HEK293 (cell line): ENCODE data around the gene NPR2.
A peak's percentile ranks its signal among the peaks of the same experiment; 100 is the strongest.

Experiments
- ATF2 ChIP-seq: fragments of 450-650 bp; formaldehyde crosslinking; IDR thresholded peaks from 2 replicates; pipeline ENCODE4 v1.5.1; 2016; ENCODE audit warnings: missing biosample characterization, missing genetic modification characterization, low read depth
- EGR2 ChIP-seq: fragments of 450-650 bp; formaldehyde crosslinking; IDR thresholded peaks from 2 replicates; pipeline ENCODE4 v1.5.1; 2016; ENCODE audit warnings: low read depth, missing biosample characterization, missing genetic modification characterization
- GLI4 ChIP-seq: fragments of 450-650 bp; formaldehyde crosslinking; IDR thresholded peaks from 2 replicates; pipeline ENCODE4 v1.5.1; 2016; ENCODE audit warnings: missing biosample characterization, missing genetic modification characterization
- HIC1 ChIP-seq: fragments of 450-650 bp; formaldehyde crosslinking; IDR thresholded peaks from 2 replicates; pipeline ENCODE4 v1.5.1; 2016; ENCODE audit warnings: missing biosample characterization, missing genetic modification characterization
- IKZF3 ChIP-seq: fragments of 450-650 bp; IDR thresholded peaks from 2 replicates; pipeline ENCODE4 v1.5.0; 2018; ENCODE audit warnings: missing biosample characterization, mild to moderate bottlenecking, missing genetic modification characterization, moderate library complexity
- KLF17 ChIP-seq: fragments of 450-650 bp; formaldehyde crosslinking; IDR thresholded peaks from 2 replicates; pipeline ENCODE4 v1.5.1; 2016; ENCODE audit warnings: missing biosample characterization, missing genetic modification characterization
- SETDB1 ChIP-seq: IDR thresholded peaks from one replicate; pipeline ENCODE4 v1.6.1; 2017; ENCODE audit warnings: mild to moderate bottlenecking, low read length, moderate library complexity, mixed read lengths; ENCODE audit not compliant: insufficient read length
- SP2 ChIP-seq: fragments of 450-650 bp; formaldehyde crosslinking; IDR thresholded peaks from 2 replicates; pipeline ENCODE4 v1.5.1; 2016; ENCODE audit warnings: missing biosample characterization, missing genetic modification characterization
- YY2 ChIP-seq: fragments of 450-650 bp; formaldehyde crosslinking; IDR thresholded peaks from 2 replicates; pipeline ENCODE4 v1.5.1; 2016; ENCODE audit warnings: missing biosample characterization, missing genetic modification characterization
- ZBTB1 ChIP-seq: fragments of 450-650 bp; formaldehyde crosslinking; IDR thresholded peaks from 2 replicates; pipeline ENCODE4 v1.5.1; 2016; ENCODE audit warnings: missing biosample characterization, missing genetic modification characterization
- ZBTB11 ChIP-seq: fragments of 450-650 bp; formaldehyde crosslinking; conservative IDR thresholded peaks from 2 replicates; pipeline ENCODE4 v1.5.1; 2016; ENCODE audit warnings: low read depth, missing biosample characterization, missing genetic modification characterization
- ZBTB17 ChIP-seq: fragments of 450-650 bp; formaldehyde crosslinking; IDR thresholded peaks from 2 replicates; pipeline ENCODE4 v1.5.1; 2016; ENCODE audit warnings: missing biosample characterization, missing genetic modification characterization
- ZBTB26 ChIP-seq: fragments of 450-650 bp; formaldehyde crosslinking; optimal IDR thresholded peaks from 2 replicates; pipeline ENCODE3; 2016; ENCODE audit warnings: missing biosample characterization, mild to moderate bottlenecking, missing genetic modification characterization
- ZBTB8A ChIP-seq: fragments of 450-650 bp; formaldehyde crosslinking; IDR thresholded peaks from 2 replicates; pipeline ENCODE4 v1.5.1; 2016; ENCODE audit warnings: missing biosample characterization, missing genetic modification characterization
- ZNF112 ChIP-seq: fragments of 450-650 bp; formaldehyde crosslinking; IDR thresholded peaks from 2 replicates; pipeline ENCODE4 v1.5.0; 2017; ENCODE audit warnings: missing biosample characterization, missing genetic modification characterization
- ZNF140 ChIP-seq: fragments of 450-650 bp; formaldehyde crosslinking; IDR thresholded peaks from 2 replicates; pipeline ENCODE4 v1.5.1; 2016; ENCODE audit warnings: missing biosample characterization, missing genetic modification characterization
- ZNF214 ChIP-seq: fragments of 450-650 bp; formaldehyde crosslinking; IDR thresholded peaks from 2 replicates; pipeline ENCODE4 v1.5.1; 2017; ENCODE audit warnings: missing biosample characterization, mild to moderate bottlenecking, missing genetic modification characterization, borderline replicate concordance
- ZNF292 ChIP-seq: fragments of 450-650 bp; formaldehyde crosslinking; IDR thresholded peaks from 2 replicates; pipeline ENCODE4 v1.5.1; 2016; ENCODE audit warnings: low read depth, missing biosample characterization, missing genetic modification characterization, borderline replicate concordance
- ZNF366 ChIP-seq: fragments of 450-650 bp; formaldehyde crosslinking; conservative IDR thresholded peaks from 2 replicates; pipeline ENCODE4 v1.5.1; 2016; ENCODE audit warnings: missing biosample characterization, missing genetic modification characterization
- ZNF426 ChIP-seq: fragments of 450-650 bp; formaldehyde crosslinking; IDR thresholded peaks from 2 replicates; pipeline ENCODE4 v1.5.1; 2017; ENCODE audit warnings: missing biosample characterization, missing genetic modification characterization, mild to moderate bottlenecking, inconsistent platforms, moderate library complexity
- ZNF510 ChIP-seq: fragments of 450-650 bp; formaldehyde crosslinking; IDR thresholded peaks from 2 replicates; pipeline ENCODE4 v1.5.1; 2018; ENCODE audit warnings: mild to moderate bottlenecking, missing genetic modification characterization, missing biosample characterization; ENCODE audit not compliant: insufficient replicate concordance
- ZNF513 ChIP-seq: fragments of 450-650 bp; IDR thresholded peaks from 2 replicates; pipeline ENCODE4 v1.5.1; 2018; ENCODE audit warnings: missing biosample characterization, missing genetic modification characterization

NPR2 gene

GRCh38 chr9:35748858-35749514 lies 42.4 kb upstream of the NPR2 start, which contains the start of the genes GBA2 and RGP1 (continued):
- TF ChIP-seq ATF2 (tag by site-specific recombination) (no peak), ZNF513 (tag by site-specific recombination) (no peak), ZNF366 (tag by site-specific recombination) (no peak), ZNF426 (no peak), ZBTB1 (tag by site-specific recombination) (no peak), ZBTB8A (tag by site-specific recombination) (peak; percentile 97), ZNF510 (no peak), HIC1 (tag by site-specific recombination) (no peak), ZNF214 (tag by site-specific recombination) (no peak), ZNF140 (tag by site-specific recombination) (no peak), EGR2 (tag by site-specific recombination) (no peak), ZNF112 (tag by site-specific recombination) (no peak), ZBTB11 (tag by site-specific recombination) (peak; percentile 93), SETDB1 (no peak), IKZF3 (peak; percentile 88), ZBTB17 (tag by site-specific recombination) (no peak), YY2 (no peak), ZNF292 (tag by site-specific recombination) (no peak), ZBTB26 (peak; percentile 36), GLI4 (tag by site-specific recombination) (no peak), KLF17 (tag by site-specific recombination) (no peak), SP2 (tag by site-specific recombination) (peak; percentile 74)
